ENCODE data around the gene TUBB4B. TPM values are rescaled to one million over a fixed set of nuclear protein-coding genes. Genes with fewer than 3 reads are reported as not detected.
A peak's percentile ranks its signal among the peaks of the same experiment; 100 is the strongest.

The TUBB4B gene
- total RNA-seq, 1 donor from 2014 or later: 134 TPM

DNA sequence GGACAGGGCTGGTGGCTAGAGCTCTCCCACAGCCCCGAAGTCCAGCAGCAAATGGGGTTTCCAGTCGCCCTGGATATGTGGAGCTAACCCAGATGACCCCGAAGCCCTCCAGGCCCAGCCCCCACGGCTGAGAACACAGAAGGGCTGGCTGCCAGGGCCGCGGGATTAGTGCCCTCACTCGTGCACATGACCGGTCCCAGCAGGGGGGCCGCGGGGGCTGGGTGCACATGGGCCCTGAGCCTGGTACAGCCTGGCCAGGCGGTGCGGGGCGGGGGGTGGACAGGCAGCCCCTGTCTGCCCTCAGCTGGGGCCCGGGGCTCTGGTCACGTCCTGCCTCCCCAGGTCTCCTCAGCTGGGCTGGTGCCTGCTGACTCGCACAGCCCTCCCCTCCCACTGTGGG, 46.7 kb upstream of the TUBB4B start:
- no peaks in the 10 kb centered on the region for H3K36me3 Mint-ChIP-seq (ENCODE audit: low read depth, unreplicated experiment)
- H3K4me1 Mint-ChIP-seq (ENCODE audit: unreplicated experiment): peaks cover 3% of the 10 kb centered on the region
- DNase-seq (ENCODE audit: low spot score): no peak

DNA sequence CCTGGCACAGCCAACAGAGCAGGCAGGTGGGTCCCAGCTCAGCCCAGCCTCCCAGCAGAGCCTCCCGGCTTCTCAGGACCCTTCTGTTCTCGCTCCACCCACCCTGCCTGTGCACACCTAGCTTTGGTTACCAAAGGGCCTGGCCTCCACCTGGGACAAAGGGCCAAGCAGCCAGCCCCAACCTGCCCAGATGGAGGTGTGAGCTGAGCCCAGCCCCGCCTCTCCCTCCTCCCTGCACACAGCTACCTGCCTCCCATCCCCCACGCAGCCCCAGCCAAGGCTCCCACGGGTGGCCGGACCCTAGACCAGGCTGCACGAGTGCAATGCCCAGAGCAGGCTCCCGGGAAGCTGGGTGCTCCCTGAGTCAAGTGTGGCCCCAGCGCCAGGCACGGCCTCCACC, 46.2 kb upstream of the TUBB4B start:
- peaks cover 9% of the 10 kb centered on the region for H3K27me3 Mint-ChIP-seq (ENCODE audit: unreplicated experiment)
- DNase-seq (ENCODE audit: low spot score): no peak
- no peaks in the 10 kb centered on the region for H3K4me1 Mint-ChIP-seq (ENCODE audit: unreplicated experiment)
- H3K4me3 Mint-ChIP-seq (ENCODE audit: unreplicated experiment): no peak overlapping the region
- no peak overlapping the region for H3K27ac Mint-ChIP-seq (ENCODE audit: unreplicated experiment)
- H3K9me3 Mint-ChIP-seq (ENCODE audit: unreplicated experiment): no peaks in the 10 kb centered on the region
- TF ChIP-seq CTCF (IDR thresholded peaks at IDR 0.05; ENCODE audit: unreplicated experiment): no peak
- no peaks in the 10 kb centered on the region for H3K36me3 Mint-ChIP-seq (ENCODE audit: low read depth, unreplicated experiment)

More for the DNA sequence above, 46.7 kb upstream of the TUBB4B start:
- Mint-ChIP-seq H3K27ac (ENCODE audit: unreplicated experiment) (no peak overlapping the region), H3K4me3 (ENCODE audit: unreplicated experiment) (no peak overlapping the region), H3K27me3 (ENCODE audit: unreplicated experiment) (peaks cover 12% of the 10 kb centered on the region), H3K9me3 (ENCODE audit: unreplicated experiment) (no peaks in the 10 kb centered on the region)
- TF ChIP-seq CTCF (IDR thresholded peaks at IDR 0.05; ENCODE audit: unreplicated experiment): no peak

DNA sequence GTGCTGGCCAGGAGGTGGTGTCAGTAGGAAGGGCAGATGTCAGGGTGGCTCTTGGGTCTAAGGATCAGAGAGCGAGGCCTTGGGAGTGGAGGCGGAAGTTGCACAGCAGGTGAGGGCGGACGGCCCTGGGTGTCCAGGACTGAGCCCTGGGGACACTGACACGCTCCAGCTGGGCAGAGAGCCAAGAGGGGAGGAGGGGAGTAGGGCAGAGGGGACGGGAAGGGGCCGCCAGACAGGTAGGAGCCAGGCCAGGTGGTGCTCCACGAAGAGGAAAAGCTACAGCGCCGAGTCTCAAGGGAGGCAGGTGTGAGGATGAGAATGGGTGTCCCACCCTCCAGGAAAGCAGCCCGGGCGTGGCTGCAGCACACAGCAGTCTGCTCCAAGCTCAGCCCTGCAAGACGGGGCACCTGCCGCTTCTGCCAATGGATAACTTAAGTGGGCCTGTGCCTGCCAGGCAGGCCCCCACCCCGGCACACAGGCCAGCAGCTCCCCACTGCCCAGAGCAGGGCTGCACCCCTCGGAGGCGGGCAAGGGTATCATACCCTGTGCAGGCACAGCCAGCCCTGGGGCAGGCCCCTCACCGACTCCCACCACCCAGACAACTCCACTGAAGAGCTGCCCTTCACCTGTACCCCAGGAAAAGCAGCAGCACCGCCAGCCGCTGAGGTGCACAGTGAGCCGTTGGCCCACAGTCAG, 45.4 kb upstream of the TUBB4B start:
- Mint-ChIP-seq H3K4me1 (ENCODE audit: unreplicated experiment) (no peaks in the 10 kb centered on the region), H3K27ac (ENCODE audit: unreplicated experiment) (no peak overlapping the region), H3K36me3 (ENCODE audit: low read depth, unreplicated experiment) (no peaks in the 10 kb centered on the region), H3K27me3 (ENCODE audit: unreplicated experiment) (peaks cover 7% of the 10 kb centered on the region), H3K4me3 (ENCODE audit: unreplicated experiment) (no peak overlapping the region), H3K9me3 (ENCODE audit: unreplicated experiment) (no peaks in the 10 kb centered on the region)
- TF ChIP-seq CTCF (IDR thresholded peaks at IDR 0.05; ENCODE audit: unreplicated experiment): no peak
- DNase-seq (ENCODE audit: low spot score): no peak

GRCh38 chr9:137198051-137198901, 42.8 kb upstream of the TUBB4B start:
- TF ChIP-seq CTCF (IDR thresholded peaks at IDR 0.05; ENCODE audit: unreplicated experiment): no peak
- Mint-ChIP-seq H3K36me3 (ENCODE audit: low read depth, unreplicated experiment) (no peaks in the 10 kb centered on the region), H3K27me3 (ENCODE audit: unreplicated experiment) (peaks cover 9% of the 10 kb centered on the region), H3K27ac (ENCODE audit: unreplicated experiment) (no peak overlapping the region), H3K4me1 (ENCODE audit: unreplicated experiment) (no peaks in the 10 kb centered on the region), H3K9me3 (ENCODE audit: unreplicated experiment) (no peaks in the 10 kb centered on the region), H3K4me3 (ENCODE audit: unreplicated experiment) (peak overlapping the region; percentile 4)
- DNase-seq (ENCODE audit: low spot score): no peak

- no peak for TF ChIP-seq CTCF (IDR thresholded peaks at IDR 0.05; ENCODE audit: unreplicated experiment)
- no peaks in the 10 kb centered on the region for H3K9me3 Mint-ChIP-seq (ENCODE audit: unreplicated experiment)
- no peak for DNase-seq (ENCODE audit: low spot score)
- H3K4me1 Mint-ChIP-seq (ENCODE audit: unreplicated experiment): no peaks in the 10 kb centered on the region
- H3K4me3 Mint-ChIP-seq (ENCODE audit: unreplicated experiment): no peak overlapping the region
- no peaks in the 10 kb centered on the region for H3K36me3 Mint-ChIP-seq (ENCODE audit: low read depth, unreplicated experiment)
- H3K27me3 Mint-ChIP-seq (ENCODE audit: unreplicated experiment): peaks cover 9% of the 10 kb centered on the region
- no peak overlapping the region for H3K27ac Mint-ChIP-seq (ENCODE audit: unreplicated experiment)
These were observed 42.2 kb upstream of the TUBB4B start for GRCh38 chr9:137198902-137199283.

Measured in endothelial cell (in vitro differentiated cells).